ENCODE measurements around the gene KCNN1.

Gene KCNN1

DNA sequence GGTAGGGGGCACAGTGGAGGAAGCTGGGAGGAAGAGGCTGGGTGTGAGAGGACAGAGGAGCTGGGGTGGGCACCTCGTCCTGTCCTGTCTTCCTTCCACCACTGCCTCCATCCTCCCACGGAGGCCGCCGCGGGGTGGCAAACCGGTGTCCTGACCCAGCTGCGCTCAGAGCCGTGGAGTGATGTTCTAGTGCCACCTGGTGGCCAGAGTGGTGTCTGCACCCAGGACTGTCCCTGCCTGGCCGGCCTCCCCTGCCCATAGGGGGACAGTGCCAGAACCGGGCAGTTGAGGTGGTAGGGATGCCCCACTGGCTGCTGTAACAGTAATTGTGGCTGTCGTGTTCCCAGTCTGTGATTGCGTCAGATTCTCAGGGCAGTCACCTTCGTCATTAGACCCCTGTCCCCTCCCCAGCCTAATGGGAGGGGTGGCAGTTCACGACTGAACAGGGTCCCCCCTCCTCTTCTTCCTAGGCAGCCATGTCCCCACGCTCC, 30.0 kb downstream of the KCNN1 start:
- Histone ChIP-seq H3K4me3 (replicated peaks; ENCODE audit: low read depth, low read length) (no peak overlapping the region), H3K36me3 (ENCODE audit: control insufficient read depth, insufficient read depth, low read length) (no peaks in the 10 kb centered on the region), H3K27me3 (replicated peaks; ENCODE audit: control insufficient read depth, insufficient read depth, low read length) (no peaks in the 10 kb centered on the region)
- DNase-seq (ENCODE audit: extremely low read depth, insufficient read length): peak; percentile 71
- TF ChIP-seq CTCF (IDR thresholded peaks at IDR 0.05; ENCODE audit: insufficient read depth, low read length, poor library complexity, severe bottlenecking): peak; percentile 95

DNA sequence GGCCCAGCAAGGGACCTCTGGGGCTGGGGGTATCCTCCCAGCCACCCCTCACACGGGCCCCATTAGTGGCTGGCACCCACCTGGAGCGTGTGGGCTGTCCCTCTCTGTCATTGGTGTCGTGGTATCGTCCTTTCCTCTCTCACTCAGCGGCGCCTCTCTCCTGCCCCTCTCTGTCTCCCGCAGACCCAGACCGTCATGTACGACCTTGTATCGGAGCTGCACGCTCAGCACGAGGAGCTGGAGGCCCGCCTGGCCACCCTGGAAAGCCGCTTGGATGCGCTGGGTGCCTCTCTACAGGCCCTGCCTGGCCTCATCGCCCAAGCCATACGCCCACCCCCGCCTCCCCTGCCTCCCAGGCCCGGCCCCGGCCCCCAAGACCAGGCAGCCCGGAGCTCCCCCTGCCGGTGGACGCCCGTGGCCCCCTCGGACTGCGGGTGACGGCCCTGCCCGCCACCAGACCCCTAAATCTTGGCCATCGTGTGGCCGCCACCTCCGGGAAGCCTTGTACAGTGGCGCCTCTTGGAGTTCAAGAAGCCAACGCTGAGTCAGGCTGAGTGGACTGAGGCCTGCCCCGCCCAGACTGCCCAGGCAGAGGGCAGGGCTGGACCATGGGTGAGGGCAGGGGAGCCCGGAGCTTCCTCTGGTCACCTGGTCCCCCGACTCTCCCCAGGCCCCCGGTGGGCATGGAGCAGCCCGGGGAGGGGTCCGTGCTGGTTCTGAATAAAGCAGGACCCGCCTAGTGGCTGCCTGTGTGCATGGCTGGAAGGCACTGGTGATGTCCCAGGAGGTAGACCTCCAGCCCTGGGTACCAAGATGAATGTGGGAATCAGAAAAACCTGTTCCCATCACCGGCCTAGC, 31.3 kb downstream of the KCNN1 start:
- no peak for DNase-seq (ENCODE audit: extremely low read depth, insufficient read length)
- peak; percentile 34 for TF ChIP-seq CTCF (IDR thresholded peaks at IDR 0.05; ENCODE audit: insufficient read depth, low read length, poor library complexity, severe bottlenecking)
- Histone ChIP-seq H3K27me3 (replicated peaks; ENCODE audit: control insufficient read depth, insufficient read depth, low read length) (no peaks in the 10 kb centered on the region), H3K36me3 (ENCODE audit: control insufficient read depth, insufficient read depth, low read length) (no peaks in the 10 kb centered on the region), H3K4me3 (replicated peaks; ENCODE audit: low read depth, low read length) (no peak overlapping the region)

DNA sequence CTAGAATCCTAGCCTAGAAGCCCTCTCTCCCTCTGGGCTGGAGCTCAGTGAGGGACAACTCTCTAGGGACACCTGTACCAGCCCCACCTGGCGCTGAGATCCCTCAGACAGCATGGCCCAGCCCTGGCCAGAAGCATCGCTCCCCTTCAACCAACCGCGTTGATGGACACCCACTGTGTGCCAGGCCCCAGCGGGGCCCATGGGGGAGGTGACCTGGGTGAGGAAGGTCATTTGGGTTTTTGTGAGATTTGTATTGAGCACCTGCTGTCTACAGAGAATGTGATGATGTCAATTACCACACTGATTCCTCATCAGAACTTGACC, 31.9 kb downstream of the KCNN1 start:
- Histone ChIP-seq H3K27me3 (replicated peaks; ENCODE audit: control insufficient read depth, insufficient read depth, low read length) (no peaks in the 10 kb centered on the region), H3K36me3 (ENCODE audit: control insufficient read depth, insufficient read depth, low read length) (no peaks in the 10 kb centered on the region), H3K4me3 (replicated peaks; ENCODE audit: low read depth, low read length) (no peak overlapping the region)
- no peak for TF ChIP-seq CTCF (IDR thresholded peaks at IDR 0.05; ENCODE audit: insufficient read depth, low read length, poor library complexity, severe bottlenecking)
- DNase-seq (ENCODE audit: extremely low read depth, insufficient read length): no peak

DNA sequence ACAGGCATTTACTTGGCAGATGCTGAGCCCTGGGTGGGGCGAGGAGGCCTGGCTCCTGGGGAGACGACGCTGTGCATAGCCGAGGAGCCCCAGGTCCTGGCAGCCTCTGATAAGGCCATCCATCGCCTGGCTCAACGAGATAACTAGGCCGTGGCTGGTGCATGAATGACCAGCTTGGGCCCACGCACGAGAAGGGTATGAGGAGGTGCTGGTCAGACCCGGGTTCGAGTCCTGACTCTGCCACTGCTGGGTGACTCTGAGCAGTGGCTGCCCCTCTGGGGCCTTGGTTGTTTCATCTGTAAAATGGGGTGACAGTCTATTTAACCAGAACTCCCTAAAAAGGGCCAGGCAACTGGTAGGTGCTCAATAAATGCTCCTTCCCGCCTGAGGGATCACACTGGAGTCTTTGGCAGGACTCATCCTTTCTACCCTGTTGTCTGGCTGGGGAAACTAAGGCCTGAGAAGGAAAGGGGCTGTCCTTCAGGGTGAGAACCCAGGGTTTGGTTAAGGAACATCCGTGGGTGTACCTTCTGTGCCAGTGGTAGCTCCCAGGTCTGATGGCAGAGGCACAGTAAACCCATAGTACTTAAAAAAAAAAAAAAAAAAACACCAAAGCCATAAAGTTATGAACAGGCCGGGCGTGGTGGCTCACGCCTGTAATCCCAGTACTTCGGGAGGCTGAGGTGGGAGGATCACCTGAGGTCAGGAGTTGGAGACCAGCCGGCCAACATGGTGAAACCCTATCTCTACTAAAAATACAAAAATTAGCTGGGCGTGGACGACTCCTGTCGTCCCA, 33.0 kb downstream of the KCNN1 start:
- no peaks in the 10 kb centered on the region for H3K27me3 ChIP-seq (replicated peaks; ENCODE audit: control insufficient read depth, insufficient read depth, low read length)
- no peak for TF ChIP-seq CTCF (IDR thresholded peaks at IDR 0.05; ENCODE audit: insufficient read depth, low read length, poor library complexity, severe bottlenecking)
- H3K36me3 ChIP-seq (ENCODE audit: control insufficient read depth, insufficient read depth, low read length): no peaks in the 10 kb centered on the region
- H3K4me3 ChIP-seq (replicated peaks; ENCODE audit: low read depth, low read length): no peak overlapping the region
- DNase-seq (ENCODE audit: extremely low read depth, insufficient read length): no peak

DNA sequence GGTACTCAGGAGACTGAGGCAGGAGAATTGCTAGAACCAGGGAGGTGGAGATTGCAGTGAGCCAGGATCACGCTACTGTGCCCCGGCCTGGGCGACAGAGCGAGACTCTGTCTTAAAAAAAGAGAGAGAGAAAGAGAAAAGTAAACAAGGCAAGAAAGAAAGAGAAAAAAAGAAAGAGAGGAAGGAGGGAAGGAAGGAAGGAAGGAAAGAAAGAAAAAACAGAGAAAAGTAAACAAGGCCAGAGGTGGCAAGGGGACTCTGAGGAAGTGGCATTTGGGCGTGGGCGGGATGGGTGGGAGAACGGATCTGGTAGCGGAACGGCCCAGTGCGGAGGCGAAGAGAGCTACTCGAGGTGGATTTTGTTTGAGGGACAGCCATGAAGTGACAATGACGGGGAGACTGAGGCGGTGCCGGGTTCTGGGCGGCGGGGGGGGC, 33.6 kb downstream of the KCNN1 start:
- Histone ChIP-seq H3K4me3 (replicated peaks; ENCODE audit: low read depth, low read length) (peak overlapping the region; percentile 69), H3K27me3 (replicated peaks; ENCODE audit: control insufficient read depth, insufficient read depth, low read length) (no peaks in the 10 kb centered on the region), H3K36me3 (ENCODE audit: control insufficient read depth, insufficient read depth, low read length) (no peaks in the 10 kb centered on the region)
- no peak for DNase-seq (ENCODE audit: extremely low read depth, insufficient read length)
- TF ChIP-seq CTCF (IDR thresholded peaks at IDR 0.05; ENCODE audit: insufficient read depth, low read length, poor library complexity, severe bottlenecking): no peak

Measured in GM06990 (cell line).